Measurements from ENCODE around the gene PLRG1.

The PLRG1 gene

DNA sequence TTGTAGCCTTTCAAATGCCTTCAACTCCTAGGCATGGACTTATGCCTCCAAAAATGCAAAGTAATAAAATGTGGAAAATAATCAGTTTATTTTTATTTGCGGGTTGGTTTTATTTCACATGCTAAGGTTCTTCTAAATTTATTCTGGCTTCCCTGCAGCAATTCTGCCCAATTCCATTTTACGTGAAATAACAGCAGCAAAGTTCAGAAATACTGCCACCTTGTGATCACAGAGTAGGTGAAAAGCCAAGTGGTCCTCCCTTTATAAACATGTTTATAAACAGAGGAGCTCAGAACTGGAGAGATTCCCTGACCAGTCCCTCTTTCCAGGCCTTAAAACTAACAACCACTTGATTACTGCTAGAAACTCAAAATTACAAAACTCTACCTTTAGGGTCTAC lies 43.9 kb downstream of the PLRG1 start:
- H3K27ac ChIP-seq (ENCODE audit: extremely low read depth, low read depth, low read length): no peak overlapping the region
- no peak overlapping the region for H3K4me3 ChIP-seq (ENCODE audit: low read depth, low read length)
- CTCF ChIA-PET: interaction anchor here (0.6 to 3.5 kb wide), 23 partner anchors 11 to 737 kb away, joined by 3 to 36 read pairs (median 4); no protein-coding TSS in a partner anchor
- no peaks in the 10 kb centered on the region for H3K4me1 ChIP-seq (ENCODE audit: control insufficient read depth, insufficient read depth, low read length)
- no peaks in the 10 kb centered on the region for H3K9me3 ChIP-seq (ENCODE audit: control insufficient read depth, insufficient read depth, low read depth, low read length)
- POLR2A ChIA-PET: no interaction called here
- no peaks in the 10 kb centered on the region for H3K36me3 ChIP-seq (ENCODE audit: control insufficient read depth in 2 of 2, insufficient read depth in 1 of 2, low read length in 2 of 2)
- TF ChIP-seq ZNF202 (tag by site-specific recombination; IDR thresholded peaks at IDR 0.05; ENCODE audit: borderline replicate concordance): no peak
- TF ChIP-seq ZNF169 (tag by site-specific recombination; IDR thresholded peaks at IDR 0.05): no peak
- no peak for TF ChIP-seq HOXC10 (CRISPR knock-in tag; IDR thresholded peaks at IDR 0.05)
- peak; percentile 62 for TF ChIP-seq ZNF654 (tag by site-specific recombination; IDR thresholded peaks at IDR 0.05; ENCODE audit: low read depth)
- no peak for TF ChIP-seq MEIS1 (CRISPR knock-in tag; IDR thresholded peaks at IDR 0.05; ENCODE audit: borderline replicate concordance)
- peak; percentile 65; the same call in 1 of the 2 replicates for TF ChIP-seq ZNF140 (tag by site-specific recombination; IDR thresholded peaks at IDR 0.05)

DNA sequence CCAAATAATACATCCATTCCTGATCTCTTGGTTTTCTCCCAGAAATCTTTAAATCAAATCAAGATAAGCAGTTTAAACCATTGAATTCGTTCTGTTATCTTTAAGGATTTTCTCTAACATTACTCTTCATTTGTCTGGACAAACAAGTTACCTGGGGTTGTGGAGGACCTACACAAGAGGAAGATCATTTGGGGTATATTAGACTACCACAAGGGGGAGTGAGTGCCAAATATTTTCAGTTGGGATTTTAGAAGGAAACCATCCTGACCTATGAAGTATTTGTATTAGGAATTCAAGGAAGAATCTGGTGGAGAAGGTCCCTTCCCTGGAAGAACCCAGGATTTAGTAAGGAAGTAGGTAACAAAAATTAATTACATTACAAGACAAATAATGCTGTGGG lies 46.6 kb downstream of the PLRG1 start:
- H3K4me1 ChIP-seq (ENCODE audit: control insufficient read depth, insufficient read depth, low read length): no peaks in the 10 kb centered on the region
- peak; percentile 21; the same call in 1 of the 2 replicates for TF ChIP-seq ZNF654 (tag by site-specific recombination; IDR thresholded peaks at IDR 0.05; ENCODE audit: low read depth)
- TF ChIP-seq ZNF416 (tag by site-specific recombination; IDR thresholded peaks at IDR 0.05): no peak
- CTCF ChIA-PET: interaction anchor here (0.6 to 1.7 kb wide), 11 partner anchors 8 to 261 kb away, joined by 3 to 8 read pairs (median 3); no protein-coding TSS in a partner anchor
- no peak overlapping the region for H3K27ac ChIP-seq (ENCODE audit: extremely low read depth, low read depth, low read length)
- H3K36me3 ChIP-seq (ENCODE audit: control insufficient read depth in 2 of 2, insufficient read depth in 1 of 2, low read length in 2 of 2): no peaks in the 10 kb centered on the region
- no peak overlapping the region for H3K4me3 ChIP-seq (ENCODE audit: low read depth, low read length)
- POLR2A ChIA-PET: interaction anchor here (0.6 kb wide), 1 partner anchor 86 kb away, joined by 4 read pairs; no protein-coding TSS in a partner anchor
- no peaks in the 10 kb centered on the region for H3K9me3 ChIP-seq (ENCODE audit: control insufficient read depth, insufficient read depth, low read depth, low read length)

DNA sequence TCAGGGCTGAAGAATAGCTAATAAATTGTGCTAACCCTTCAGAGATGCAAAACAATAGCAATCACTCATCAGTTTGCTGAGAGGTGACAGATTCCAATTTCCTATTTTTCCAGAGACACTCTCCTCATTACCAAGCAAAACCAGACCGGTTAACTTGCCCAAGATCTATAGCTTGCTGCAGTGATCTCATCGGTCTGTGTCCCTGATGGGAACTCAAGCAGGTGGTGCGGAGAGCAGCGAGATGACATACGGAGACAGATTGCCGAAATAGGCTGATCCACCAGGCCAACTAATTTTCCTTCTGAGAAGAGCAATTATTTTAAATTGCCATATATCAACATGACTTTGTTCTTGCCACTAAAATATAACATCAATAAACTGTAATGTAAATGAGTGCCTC lies 48.1 kb downstream of the PLRG1 start:
- no peak overlapping the region for H3K27ac ChIP-seq (ENCODE audit: extremely low read depth, low read depth, low read length)
- H3K4me1 ChIP-seq (ENCODE audit: control insufficient read depth, insufficient read depth, low read length): no peaks in the 10 kb centered on the region
- no peak overlapping the region for H3K4me3 ChIP-seq (ENCODE audit: low read depth, low read length)
- TF ChIP-seq SCRT2 (tag by site-specific recombination; IDR thresholded peaks at IDR 0.05) (no peak), ZNF138 (tag by site-specific recombination; IDR thresholded peaks at IDR 0.05; ENCODE audit: borderline replicate concordance) (no peak), ZBTB7A (tag by site-specific recombination; IDR thresholded peaks at IDR 0.05; ENCODE audit: low read depth) (no peak), ZBTB1 (tag by site-specific recombination; IDR thresholded peaks at IDR 0.05) (no peak), ZNF24 (tag by site-specific recombination; IDR thresholded peaks at IDR 0.05) (no peak), ZBTB8A (tag by site-specific recombination; IDR thresholded peaks at IDR 0.05) (no peak), BCL11A (tag by site-specific recombination; IDR thresholded peaks at IDR 0.05; ENCODE audit: low read depth) (no peak), IKZF3 (tag by site-specific recombination; IDR thresholded peaks at IDR 0.05) (no peak), GFI1B (tag by site-specific recombination; IDR thresholded peaks at IDR 0.05) (no peak)
- TF ChIP-seq, protein P1, sequence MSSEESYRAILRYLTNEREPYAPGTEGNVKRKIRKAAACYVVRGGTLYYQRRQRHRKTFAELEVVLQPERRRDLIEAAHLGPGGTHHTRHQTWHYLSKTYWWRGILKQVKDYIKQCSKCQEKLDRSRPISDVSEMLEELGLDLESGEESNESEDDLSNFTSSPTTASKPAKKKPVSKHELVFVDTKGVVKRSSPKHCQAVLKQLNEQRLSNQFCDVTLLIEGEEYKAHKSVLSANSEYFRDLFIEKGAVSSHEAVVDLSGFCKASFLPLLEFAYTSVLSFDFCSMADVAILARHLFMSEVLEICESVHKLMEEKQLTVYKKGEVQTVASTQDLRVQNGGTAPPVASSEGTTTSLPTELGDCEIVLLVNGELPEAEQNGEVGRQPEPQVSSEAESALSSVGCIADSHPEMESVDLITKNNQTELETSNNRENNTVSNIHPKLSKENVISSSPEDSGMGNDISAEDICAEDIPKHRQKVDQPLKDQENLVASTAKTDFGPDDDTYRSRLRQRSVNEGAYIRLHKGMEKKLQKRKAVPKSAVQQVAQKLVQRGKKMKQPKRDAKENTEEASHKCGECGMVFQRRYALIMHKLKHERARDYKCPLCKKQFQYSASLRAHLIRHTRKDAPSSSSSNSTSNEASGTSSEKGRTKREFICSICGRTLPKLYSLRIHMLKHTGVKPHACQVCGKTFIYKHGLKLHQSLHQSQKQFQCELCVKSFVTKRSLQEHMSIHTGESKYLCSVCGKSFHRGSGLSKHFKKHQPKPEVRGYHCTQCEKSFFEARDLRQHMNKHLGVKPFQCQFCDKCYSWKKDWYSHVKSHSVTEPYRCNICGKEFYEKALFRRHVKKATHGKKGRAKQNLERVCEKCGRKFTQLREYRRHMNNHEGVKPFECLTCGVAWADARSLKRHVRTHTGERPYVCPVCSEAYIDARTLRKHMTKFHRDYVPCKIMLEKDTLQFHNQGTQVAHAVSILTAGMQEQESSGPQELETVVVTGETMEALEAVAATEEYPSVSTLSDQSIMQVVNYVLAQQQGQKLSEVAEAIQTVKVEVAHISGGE (tag by site-specific recombination; conservative IDR thresholded peaks at IDR 0.05; ENCODE audit: low read depth): no peak
- H3K36me3 ChIP-seq (ENCODE audit: control insufficient read depth in 2 of 2, insufficient read depth in 1 of 2, low read length in 2 of 2): no peaks in the 10 kb centered on the region
- H3K9me3 ChIP-seq (ENCODE audit: control insufficient read depth, insufficient read depth, low read depth, low read length): no peaks in the 10 kb centered on the region
- CTCF ChIA-PET: interaction anchor here (0.6 to 1.7 kb wide), 7 partner anchors 9 to 638 kb away, joined by 3 to 8 read pairs (median 3); no protein-coding TSS in a partner anchor
- POLR2A ChIA-PET: no interaction called here
